DOHH2 (cell line): ENCODE results near the gene ATL2.

Experiments used
- H3F3A ChIP-seq: fragments of 200-600 bp; sonication (generic), shearing (Covaris generic); 2 replicates; pipeline ENCODE4 v1.6.0; 2016; ENCODE audit warnings: antibody characterized with exemption, mild to moderate bottlenecking; ENCODE audit not compliant: control insufficient read depth, insufficient read depth
- H3K27ac ChIP-seq: fragments of 200-600 bp; sonication (generic); 2 replicates; pipeline ENCODE4 v1.5.1; 2014; ENCODE audit warnings: low read depth, mild to moderate bottlenecking, low read length, moderate library complexity
- H3K27me3 ChIP-seq: fragments of 200-600 bp; sonication (generic); 2 replicates; pipeline ENCODE4 v1.6.1; 2014; ENCODE audit warnings: mild to moderate bottlenecking, low read length, mixed read lengths; ENCODE audit not compliant: control insufficient read depth
- H3K36me3 ChIP-seq: fragments of 200-600 bp; sonication (generic); 2 replicates; pipeline ENCODE4 v1.6.1; 2014; ENCODE audit warnings: mild to moderate bottlenecking, low read length, moderate library complexity, mixed read lengths; ENCODE audit not compliant: control insufficient read depth
- H3K4me1 ChIP-seq: fragments of 200-600 bp; sonication (generic); 2 replicates; pipeline ENCODE4 v1.6.1; 2014; ENCODE audit warnings: mild to moderate bottlenecking, low read length, mixed read lengths; ENCODE audit not compliant: control insufficient read depth
- H3K4me2 ChIP-seq: fragments of 200-600 bp; sonication (generic); 2 replicates; pipeline ENCODE4 v1.6.0; 2014; ENCODE audit warnings: mild to moderate bottlenecking, low read length, moderate library complexity
- H3K4me3 ChIP-seq: fragments of 200-600 bp; sonication (generic); 2 replicates; pipeline ENCODE4 v1.5.1; 2014; ENCODE audit warnings: mild to moderate bottlenecking, low read length, mixed read lengths
- H3K79me2 ChIP-seq: fragments of 200-600 bp; sonication (generic); 2 replicates; pipeline ENCODE4 v1.6.1; 2014; ENCODE audit warnings: mild to moderate bottlenecking, low read length, mixed read lengths; ENCODE audit not compliant: control insufficient read depth
- H3K9me2 ChIP-seq: fragments of 200-600 bp; sonication (generic); replicated peaks from 2 replicates; pipeline ENCODE4 v1.6.1; 2014; ENCODE audit warnings: mild to moderate bottlenecking, low read length, mixed read lengths; ENCODE audit not compliant: control insufficient read depth
- H3K9me3 ChIP-seq: fragments of 200-600 bp; sonication (generic); 2 replicates; pipeline ENCODE4 v1.6.1; 2014; ENCODE audit warnings: antibody characterized with exemption, low read length, mixed read lengths; ENCODE audit not compliant: control insufficient read depth, insufficient read depth
- H4K20me1 ChIP-seq: fragments of 200-600 bp; sonication (generic); 2 replicates; pipeline ENCODE4 v1.6.0; 2014; ENCODE audit warnings: low read depth, mild to moderate bottlenecking, antibody characterized with exemption, low read length, moderate library complexity; ENCODE audit not compliant: control insufficient read depth, insufficient read depth
- EZH2phosphoT487 ChIP-seq: fragments of 200-600 bp; sonication (generic); IDR thresholded peaks from 2 replicates; pipeline ENCODE4 v1.6.1; 2017; ENCODE audit warnings: borderline replicate concordance, mild to moderate bottlenecking, antibody characterized with exemption, low read length, moderate library complexity, mixed read lengths
- TF ChIP-seq, protein P1 (sequence below): fragments of 200-600 bp; sonication (generic); IDR thresholded peaks from one replicate; pipeline ENCODE4 v1.5.1; 2014; ENCODE audit warnings: antibody characterized with exemption, mild to moderate bottlenecking, low read depth, low read length; ENCODE audit not compliant: poor library complexity, severe bottlenecking

The ATL2 gene

GRCh38 chr2:38290332-38290731 lies 86.7 kb downstream of the ATL2 start:
- Histone ChIP-seq H3K4me3 (no peak overlapping the region), H3K27ac (no peak overlapping the region), H3K27me3 (peaks cover 7% of the 10 kb centered on the region; the same call in 1 of the 2 replicates), H3F3A (peaks cover 5% of the 10 kb centered on the region; the same call in 1 of the 2 replicates), H3K9me2 (no peaks in the 10 kb centered on the region), H3K9me3 (no peaks in the 10 kb centered on the region), H3K36me3 (peaks cover 2% of the 10 kb centered on the region), H3K79me2 (no peaks in the 10 kb centered on the region), H3K4me1 (peaks cover 8% of the 10 kb centered on the region), H3K4me2 (no peak overlapping the region), H4K20me1 (no peaks in the 10 kb centered on the region)
- TF ChIP-seq EZH2phosphoT487, result no peak
- TF ChIP-seq, protein P1, sequence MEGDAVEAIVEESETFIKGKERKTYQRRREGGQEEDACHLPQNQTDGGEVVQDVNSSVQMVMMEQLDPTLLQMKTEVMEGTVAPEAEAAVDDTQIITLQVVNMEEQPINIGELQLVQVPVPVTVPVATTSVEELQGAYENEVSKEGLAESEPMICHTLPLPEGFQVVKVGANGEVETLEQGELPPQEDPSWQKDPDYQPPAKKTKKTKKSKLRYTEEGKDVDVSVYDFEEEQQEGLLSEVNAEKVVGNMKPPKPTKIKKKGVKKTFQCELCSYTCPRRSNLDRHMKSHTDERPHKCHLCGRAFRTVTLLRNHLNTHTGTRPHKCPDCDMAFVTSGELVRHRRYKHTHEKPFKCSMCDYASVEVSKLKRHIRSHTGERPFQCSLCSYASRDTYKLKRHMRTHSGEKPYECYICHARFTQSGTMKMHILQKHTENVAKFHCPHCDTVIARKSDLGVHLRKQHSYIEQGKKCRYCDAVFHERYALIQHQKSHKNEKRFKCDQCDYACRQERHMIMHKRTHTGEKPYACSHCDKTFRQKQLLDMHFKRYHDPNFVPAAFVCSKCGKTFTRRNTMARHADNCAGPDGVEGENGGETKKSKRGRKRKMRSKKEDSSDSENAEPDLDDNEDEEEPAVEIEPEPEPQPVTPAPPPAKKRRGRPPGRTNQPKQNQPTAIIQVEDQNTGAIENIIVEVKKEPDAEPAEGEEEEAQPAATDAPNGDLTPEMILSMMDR, result no peak

- no peak overlapping the region for H3K4me3 ChIP-seq
These were observed 92.1 kb downstream of the ATL2 start for GRCh38 chr2:38284971-38285370.

DNA sequence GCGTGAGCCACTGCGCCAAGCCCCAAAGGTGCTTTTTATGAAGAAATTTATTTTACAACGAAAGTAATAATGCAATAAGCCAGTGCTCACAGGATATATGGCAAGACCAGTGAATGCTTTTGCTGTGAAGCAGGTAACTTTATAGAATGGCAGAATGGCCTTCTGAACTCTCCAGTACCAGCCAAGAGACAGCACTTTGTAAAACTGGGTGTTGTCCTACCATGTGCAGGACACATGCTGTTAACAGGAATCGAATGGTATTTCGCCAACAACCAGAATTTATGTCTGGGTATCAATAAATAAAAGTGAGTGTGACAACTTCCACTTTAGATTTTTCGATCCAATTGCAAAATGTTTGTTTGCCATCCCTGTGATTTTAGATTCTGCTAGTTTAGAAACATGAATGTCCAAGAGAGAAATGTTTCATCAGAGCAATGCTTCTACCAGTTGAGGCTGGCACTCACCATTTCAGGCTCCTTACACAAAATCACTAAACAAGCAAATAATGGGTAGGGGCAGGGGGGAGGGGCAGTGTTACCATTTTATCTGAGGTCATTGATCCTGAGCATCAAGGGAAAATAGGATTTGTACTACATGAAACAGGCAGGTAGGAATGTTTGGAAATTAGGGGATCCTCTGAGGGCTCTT lies 95.9 kb downstream of the ATL2 start:
- no peaks in the 10 kb centered on the region for H3K79me2 ChIP-seq
- H4K20me1 ChIP-seq, result no peaks in the 10 kb centered on the region
- no peaks in the 10 kb centered on the region for H3F3A ChIP-seq
- TF ChIP-seq, protein P1, result no peak
- TF ChIP-seq EZH2phosphoT487, result no peak
- no peaks in the 10 kb centered on the region for H3K9me2 ChIP-seq
- 0 out of 2 replicates have a peak, but pooled peaks cover 3% of the 10 kb centered on the region for H3K27me3 ChIP-seq
- no peaks in the 10 kb centered on the region for H3K36me3 ChIP-seq
- H3K9me3 ChIP-seq, result no peaks in the 10 kb centered on the region
- H3K4me3 ChIP-seq, result no peak overlapping the region
- no peak overlapping the region for H3K4me2 ChIP-seq
- H3K27ac ChIP-seq, result no peak overlapping the region
- H3K4me1 ChIP-seq, result peaks cover 11% of the 10 kb centered on the region

More at GRCh38 chr2:38284971-38285370, 92.1 kb downstream of the ATL2 start:
- no peak for TF ChIP-seq EZH2phosphoT487
- TF ChIP-seq, protein P1, result no peak
- no peak overlapping the region for H3K27ac ChIP-seq
- no peak overlapping the region for H3K4me2 ChIP-seq
- no peaks in the 10 kb centered on the region for H3K36me3 ChIP-seq
- H3K9me2 ChIP-seq, result no peaks in the 10 kb centered on the region
- no peaks in the 10 kb centered on the region for H4K20me1 ChIP-seq
- H3K9me3 ChIP-seq, result no peaks in the 10 kb centered on the region
- peaks cover 10% of the 10 kb centered on the region; the same call in 1 of the 2 replicates for H3K27me3 ChIP-seq
- no peaks in the 10 kb centered on the region for H3F3A ChIP-seq
- H3K79me2 ChIP-seq, result no peaks in the 10 kb centered on the region
- no peaks in the 10 kb centered on the region for H3K4me1 ChIP-seq
